ENCODE measurements around the gene EIF4B. TPM values are rescaled to one million over a fixed set of nuclear protein-coding genes. Genes with fewer than 3 reads are reported as not detected.

The EIF4B gene
- total RNA-seq, 1 experiment from 2014 or later, result 559 TPM

DNA sequence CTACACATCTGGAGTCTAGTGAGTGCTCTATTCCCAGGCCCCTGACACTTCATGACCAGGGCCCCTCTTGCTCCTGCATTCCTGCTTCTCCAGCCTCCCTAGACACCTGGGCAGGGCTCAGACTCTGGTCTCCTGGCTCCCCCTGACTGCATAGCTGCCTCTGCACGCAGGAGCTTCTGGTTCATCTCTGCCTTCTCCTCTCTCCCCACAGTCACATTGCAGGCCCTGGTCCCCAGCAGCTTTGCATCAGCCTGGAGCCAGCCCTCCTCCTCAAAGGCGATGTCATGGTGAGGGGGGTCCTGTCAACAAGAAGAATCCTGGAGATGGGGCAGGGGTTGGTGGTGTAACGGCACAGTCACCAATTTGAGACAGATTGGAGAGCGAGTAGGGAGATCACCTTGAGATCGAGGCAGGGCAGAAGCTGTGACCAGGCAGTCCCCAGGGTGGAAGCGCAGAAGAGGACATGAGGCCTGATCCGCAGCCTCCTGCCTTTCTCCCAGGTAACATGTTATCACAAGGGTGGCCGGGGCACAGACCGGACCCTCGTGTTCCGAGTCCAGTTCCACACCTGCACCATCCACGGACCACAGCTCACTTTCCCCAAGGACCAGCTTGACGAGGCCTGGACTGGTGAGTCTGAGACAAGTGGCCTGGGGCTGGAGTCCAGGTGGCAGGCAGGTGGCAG, 51.7 kb downstream of the EIF4B start:
- DNase-seq (ENCODE audit: low spot score), result no peak

- no peak for DNase-seq (ENCODE audit: low spot score)
Observed at GRCh38 chr12:53058674-53059433, 52.6 kb downstream of the EIF4B start.

- no peak for DNase-seq (ENCODE audit: low spot score)
Observed at GRCh38 chr12:53059434-53060063, 53.3 kb downstream of the EIF4B start.

GRCh38 chr12:53060064-53060720, 53.9 kb downstream of the EIF4B start:
- no peak for DNase-seq (ENCODE audit: low spot score)

DNA sequence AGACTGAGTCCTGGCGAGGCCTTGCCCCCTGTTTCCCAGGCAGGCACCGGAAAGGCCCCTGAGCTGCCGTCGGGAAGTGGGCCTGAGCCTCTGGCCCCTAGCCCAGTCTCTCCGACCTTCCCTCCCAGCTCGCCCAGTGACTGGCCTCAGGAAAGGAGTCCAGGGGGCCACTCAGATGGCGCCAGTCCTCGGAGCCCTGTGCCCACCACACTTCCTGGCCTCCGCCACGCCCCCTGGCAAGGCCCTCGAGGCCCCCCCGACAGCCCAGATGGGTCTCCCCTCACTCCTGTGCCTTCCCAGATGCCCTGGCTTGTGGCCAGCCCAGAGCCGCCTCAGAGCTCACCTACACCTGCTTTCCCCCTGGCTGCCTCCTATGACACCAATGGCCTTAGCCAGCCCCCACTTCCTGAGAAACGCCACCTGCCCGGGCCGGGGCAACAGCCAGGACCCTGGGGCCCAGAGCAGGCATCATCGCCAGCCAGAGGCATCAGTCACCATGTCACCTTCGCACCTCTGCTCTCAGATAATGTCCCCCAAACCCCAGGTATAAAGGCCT, 54.5 kb downstream of the EIF4B start:
- no peak for DNase-seq (ENCODE audit: low spot score)

GRCh38 chr12:53061404-53062010, 55.3 kb downstream of the EIF4B start:
- no peak for DNase-seq (ENCODE audit: low spot score)

- no peak for DNase-seq (ENCODE audit: low spot score)
Observed at GRCh38 chr12:53062011-53062961, 56.0 kb downstream of the EIF4B start.

- DNase-seq (ENCODE audit: low spot score), result no peak
Observed at GRCh38 chr12:53062977-53063707, 56.9 kb downstream of the EIF4B start.

DNA sequence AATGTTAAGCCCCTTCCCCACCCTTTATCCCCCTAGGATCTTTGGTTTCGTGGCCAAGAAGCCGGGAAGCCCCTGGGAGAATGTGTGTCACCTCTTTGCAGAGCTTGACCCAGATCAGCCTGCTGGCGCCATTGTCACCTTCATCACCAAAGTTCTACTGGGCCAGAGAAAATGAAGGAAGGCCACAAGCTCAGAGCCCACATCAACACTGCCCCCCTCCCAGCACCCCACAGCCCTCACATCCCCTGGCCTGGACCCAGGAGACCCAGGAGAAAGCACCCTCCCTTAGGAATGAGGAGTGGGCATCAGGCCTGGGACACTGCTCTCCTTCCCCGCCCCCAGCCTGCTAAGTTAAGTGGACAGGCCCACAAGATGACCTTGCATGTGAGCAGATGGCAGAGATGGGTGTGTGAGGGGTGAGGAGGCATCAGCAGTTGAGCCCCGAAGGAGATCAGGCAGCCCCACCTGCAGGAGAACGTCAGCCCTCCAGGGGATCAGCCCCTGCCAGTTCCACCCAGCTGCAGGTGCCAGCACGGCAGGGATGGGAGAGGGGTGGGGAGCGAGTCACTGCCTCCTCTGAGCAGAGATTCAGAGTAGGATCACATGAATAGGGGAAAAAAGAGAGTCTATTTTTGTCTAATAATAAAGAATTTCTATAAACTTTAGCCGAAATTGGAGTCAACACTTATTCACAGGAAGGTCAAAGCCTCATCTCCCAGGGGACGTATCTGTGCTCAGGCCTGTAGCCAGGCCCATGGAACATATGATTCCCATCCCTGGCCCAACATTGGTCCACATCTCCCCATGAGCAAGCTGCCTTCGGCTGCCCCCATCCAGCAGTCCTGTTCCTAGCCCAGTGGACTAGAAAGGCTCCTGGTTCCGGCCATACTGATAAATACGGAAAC, 57.7 kb downstream of the EIF4B start:
- DNase-seq (ENCODE audit: low spot score), result no peak

DNA sequence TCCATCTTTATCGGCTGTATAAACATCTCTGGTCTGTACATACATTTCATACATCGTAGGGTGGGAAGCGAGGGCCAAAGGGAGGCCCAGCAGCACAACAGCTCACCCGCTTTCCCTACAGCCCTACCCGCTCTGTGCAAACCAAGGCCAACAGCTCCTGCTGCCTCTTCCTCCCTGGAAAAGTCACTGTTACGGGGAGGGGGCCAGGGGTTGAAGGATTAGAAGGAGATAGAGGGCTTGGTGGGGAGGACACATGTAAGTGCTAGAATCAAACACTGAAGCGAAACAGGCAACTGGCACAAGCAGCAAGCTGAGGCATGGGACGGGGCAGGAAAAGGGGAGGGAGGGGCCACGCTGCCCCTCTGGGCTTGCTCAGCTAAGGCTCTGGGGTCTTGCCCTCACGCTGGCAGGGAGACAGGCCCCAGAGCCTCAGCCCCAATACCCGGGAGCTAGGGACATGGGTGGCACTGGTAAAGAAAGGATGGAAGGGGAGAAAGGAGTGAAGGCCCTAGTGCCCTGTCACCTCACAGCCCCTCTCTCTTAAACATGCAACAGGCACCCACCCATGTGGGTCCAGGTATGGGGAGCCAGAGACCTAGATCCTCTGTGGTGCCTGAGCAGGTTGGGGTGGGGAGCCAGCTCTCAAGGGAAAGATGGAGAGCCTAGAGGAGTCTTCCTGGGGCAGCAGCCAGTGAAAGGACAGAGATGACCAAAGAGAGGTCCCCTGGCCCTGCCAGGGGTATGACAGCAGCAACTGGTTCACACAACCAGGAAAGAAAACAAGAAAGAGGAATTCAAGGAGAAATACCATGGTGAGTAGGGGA, 58.6 kb downstream of the EIF4B start:
- no peak for DNase-seq (ENCODE audit: low spot score)

DNA sequence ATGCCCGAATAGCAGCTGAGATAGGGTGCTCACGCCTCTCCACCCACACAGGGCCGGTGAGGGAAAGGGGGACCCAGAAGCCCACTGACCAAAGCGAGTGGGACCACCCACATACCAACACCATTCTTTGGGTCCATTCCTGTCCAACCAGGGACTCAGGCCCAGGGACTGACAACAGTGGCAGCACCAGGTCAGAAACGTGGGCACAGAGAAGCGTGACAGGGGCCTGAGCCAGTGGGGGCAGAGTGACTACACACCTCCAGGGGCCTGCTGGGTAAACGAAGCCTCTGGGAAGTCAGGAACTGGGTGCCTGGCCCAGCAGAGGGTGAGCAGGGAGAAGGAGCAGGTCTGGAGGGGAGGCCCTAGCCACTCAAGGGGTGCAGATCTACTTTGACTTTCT, 59.2 kb downstream of the EIF4B start:
- DNase-seq (ENCODE audit: low spot score), result no peak

DNA sequence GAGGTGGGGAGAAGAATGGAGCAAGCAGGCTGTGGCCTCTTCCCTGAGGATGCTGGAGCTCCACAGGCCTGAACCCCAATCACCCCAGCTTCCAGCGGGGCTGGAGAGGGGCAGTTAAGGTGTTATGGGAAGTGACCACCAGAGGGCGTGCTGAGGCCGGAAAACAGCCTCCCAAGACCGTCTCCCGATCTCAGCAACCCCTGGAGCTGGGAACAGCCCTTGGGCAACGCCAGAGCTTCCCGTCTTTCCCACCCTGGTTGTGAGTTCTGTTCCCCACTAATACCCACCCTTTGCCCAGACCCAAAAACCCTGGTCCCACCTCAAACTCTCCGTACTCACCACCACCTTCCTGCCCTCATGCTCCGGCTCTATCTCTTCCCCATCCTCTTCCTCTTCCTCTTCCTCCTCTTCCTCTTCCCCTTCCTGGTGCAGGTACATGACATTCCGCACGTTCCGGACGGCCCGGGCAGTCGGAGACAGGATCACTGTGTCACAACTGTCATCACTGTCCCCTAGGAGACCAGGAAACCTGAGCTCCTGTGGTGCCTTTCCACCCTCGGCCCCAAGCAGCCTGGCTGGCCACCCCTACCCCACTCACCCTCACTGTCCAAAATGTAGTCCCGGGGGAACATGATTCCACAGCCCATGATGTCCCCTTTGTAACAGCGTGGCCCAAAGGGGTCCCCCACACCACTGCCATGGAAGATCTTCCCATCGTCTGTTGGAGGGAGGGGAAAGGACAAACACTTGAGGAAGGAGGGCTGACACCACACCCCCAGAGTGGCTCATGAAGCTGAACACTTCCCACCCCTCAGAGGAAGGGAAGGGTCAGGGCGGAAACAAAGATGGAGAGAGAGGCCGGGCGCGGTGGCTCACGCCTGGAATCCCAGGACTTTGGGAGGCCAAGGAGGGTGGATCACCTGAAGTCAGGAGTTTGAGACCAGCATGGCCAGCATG, 60.0 kb downstream of the EIF4B start:
- DNase-seq (ENCODE audit: low spot score), result peak; percentile 71

GRCh38 chr12:53067074-53067992, 61.1 kb downstream of the EIF4B start:
- DNase-seq (ENCODE audit: low spot score), result no peak

DNA sequence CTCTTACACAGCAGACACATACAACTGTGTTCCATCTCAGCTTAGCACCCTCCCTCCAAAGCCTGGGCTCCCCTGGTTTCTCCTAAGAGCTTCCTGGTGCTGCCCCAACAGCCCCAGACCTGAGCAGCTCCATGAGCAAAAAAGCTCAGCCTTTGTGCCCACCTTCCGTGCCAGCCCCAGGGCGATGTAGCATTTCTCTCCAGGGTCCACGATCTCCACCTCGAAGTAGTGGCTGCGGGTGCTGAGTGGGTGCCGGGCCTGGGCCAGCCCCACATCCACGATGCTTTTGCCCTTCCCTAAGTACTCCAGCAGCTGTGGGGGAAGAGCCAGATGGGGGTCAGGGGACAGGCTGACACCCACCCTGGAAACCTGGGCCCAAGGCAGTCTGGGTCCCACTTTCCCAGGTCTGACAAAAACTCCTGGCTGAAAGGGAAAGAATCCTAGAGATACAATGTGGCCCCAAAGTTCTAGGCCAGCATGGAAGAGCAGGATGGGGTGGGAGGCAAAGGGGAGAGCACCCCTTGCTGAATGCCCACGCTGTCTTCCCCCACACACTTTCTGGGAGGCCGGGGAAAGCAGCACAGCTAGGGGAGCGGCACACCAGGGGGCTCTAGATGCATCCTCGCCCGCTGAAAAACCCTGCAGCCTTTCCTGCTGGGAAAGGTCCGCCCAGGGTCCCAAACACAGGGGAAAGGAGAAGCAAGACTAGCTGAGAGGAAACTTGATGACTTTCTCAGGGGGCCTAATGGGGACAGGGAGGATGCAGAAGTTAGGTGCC, 61.9 kb downstream of the EIF4B start:
- DNase-seq (ENCODE audit: low spot score), result no peak
